CD14-positive monocyte (primary cell): ENCODE results near the gene SEMA3E. TPM values are rescaled to one million over a fixed set of nuclear protein-coding genes. Genes with fewer than 3 reads are reported as not detected.

Source experiments
- DNase-seq, 3 donors: peaks; one replicate each; pipeline ENCODE4 v3.0.0-alpha.2; 2011 to 2022
- H2AFZ ChIP-seq: 2 replicates; pipeline ENCODE4 v1.6.0; 2012; ENCODE audit warnings: mild to moderate bottlenecking, low read depth, low read length, inconsistent platforms; ENCODE audit not compliant: insufficient read depth, poor library complexity, severe bottlenecking
- H3K27ac ChIP-seq, 2 donors: 1 replicate in 1 of 2; 2 replicates in 1 of 2; pipeline ENCODE4 v1.5.1; 2012 to 2013; ENCODE audit warnings: low read length in 2 of 2, control low read depth in 1 of 2, inconsistent platforms in 1 of 2, low read depth in 1 of 2, mild to moderate bottlenecking in 1 of 2
- H3K27me3 ChIP-seq, 2 donors: one replicate each; pipeline versions ENCODE4 v1.6.0 to v1.6.1; 2011 to 2013; ENCODE audit warnings: low read length in 2 of 2; ENCODE audit not compliant: control insufficient read depth in 2 of 2, insufficient read depth in 2 of 2
- H3K36me3 ChIP-seq, 2 donors: replicated peaks in 1 of 2; 1 replicate in 1 of 2; 2 replicates in 1 of 2; pipeline versions ENCODE4 v1.5.1 to v1.6.1; 2012 to 2013; ENCODE audit warnings: low read length in 2 of 2, control low read depth in 1 of 2, inconsistent platforms in 1 of 2, mild to moderate bottlenecking in 1 of 2; ENCODE audit not compliant: insufficient read depth in 2 of 2, control insufficient read depth in 1 of 2
- H3K4me1 ChIP-seq, 2 donors: 1 replicate in 1 of 2; 2 replicates in 1 of 2; pipeline versions ENCODE4 v1.5.1 to v1.6.1; 2012 to 2013; ENCODE audit warnings: low read length in 2 of 2, control low read depth in 1 of 2, inconsistent platforms in 1 of 2, mild to moderate bottlenecking in 1 of 2, moderate library complexity in 1 of 2; ENCODE audit not compliant: insufficient read depth in 2 of 2, control insufficient read depth in 1 of 2
- H3K4me2 ChIP-seq: replicated peaks from 2 replicates; pipeline ENCODE3; 2012; ENCODE audit warnings: low read length, moderate library complexity, mild to moderate bottlenecking; ENCODE audit not compliant: poor library complexity, severe bottlenecking; ENCODE audit errors: extremely low read depth
- H3K4me3 ChIP-seq, 3 experiments: fragments of 200-600 bp in 1 of 3; sonication (generic) in 1 of 3; replicated peaks in 1 of 3; 1 replicate in 2 of 3; 2 replicates in 1 of 3; pipeline ENCODE4 v1.5.1; 2011 to 2013; ENCODE audit warnings: low read length in 3 of 3, mild to moderate bottlenecking in 3 of 3, control low read depth in 2 of 3, low read depth in 2 of 3, inconsistent platforms in 1 of 3, moderate library complexity in 1 of 3
- H3K79me2 ChIP-seq: 2 replicates; pipeline ENCODE4 v1.6.0; 2012; ENCODE audit warnings: mild to moderate bottlenecking, control low read depth, inconsistent platforms, low read length, moderate library complexity; ENCODE audit not compliant: insufficient read depth
- H3K9ac ChIP-seq: 2 replicates; pipeline ENCODE4 v1.6.0; 2017; ENCODE audit warnings: low read length, mild to moderate bottlenecking; ENCODE audit not compliant: insufficient read depth, poor library complexity, severe bottlenecking
- H3K9me3 ChIP-seq, 2 donors: replicated peaks in 1 of 2; 1 replicate in 1 of 2; 2 replicates in 1 of 2; pipeline versions ENCODE4 v1.5.1 to v1.6.1; 2012 to 2013; ENCODE audit warnings: low read length in 2 of 2, control low read depth in 1 of 2; ENCODE audit not compliant: control insufficient read depth in 1 of 2, insufficient read depth in 1 of 2
- H4K20me1 ChIP-seq: 2 replicates; pipeline ENCODE4 v1.6.0; 2012; ENCODE audit warnings: mild to moderate bottlenecking, low read length, control low read depth, moderate library complexity; ENCODE audit not compliant: insufficient read depth
- H3K27ac Mint-ChIP-seq, 7 donors: one replicate each; pipeline ENCODE4 v1.8.0; 2020; ENCODE audit warnings: mild to moderate bottlenecking in 7 of 7, mixed read lengths in 7 of 7, moderate library complexity in 6 of 7, inconsistent platforms in 2 of 7
- H3K27me3 Mint-ChIP-seq, 3 donors: one replicate each; pipeline ENCODE4 v1.8.0; 2021 to 2022; ENCODE audit warnings: low read depth in 3 of 3, mild to moderate bottlenecking in 3 of 3, mixed read lengths in 3 of 3, moderate library complexity in 3 of 3, inconsistent platforms in 1 of 3
- H3K36me3 Mint-ChIP-seq, 2 donors: one replicate each; pipeline ENCODE4 v1.8.0; 2020; ENCODE audit warnings: mixed read lengths in 2 of 2, inconsistent platforms in 1 of 2, mild to moderate bottlenecking in 1 of 2
- H3K4me1 Mint-ChIP-seq: one replicate; pipeline ENCODE4 v1.8.0; 2020; ENCODE audit warnings: mild to moderate bottlenecking, mixed read lengths
- H3K4me3 Mint-ChIP-seq, 2 donors: one replicate each; pipeline ENCODE4 v1.8.0; 2020; ENCODE audit warnings: mild to moderate bottlenecking in 2 of 2, mixed read lengths in 2 of 2, moderate library complexity in 1 of 2
- H3K9me3 Mint-ChIP-seq, 7 donors: one replicate each; pipeline ENCODE4 v1.8.0; 2020 to 2022; ENCODE audit warnings: mixed read lengths in 7 of 7, mild to moderate bottlenecking in 6 of 7, moderate library complexity in 6 of 7, inconsistent platforms in 2 of 7
- CTCF ChIP-seq: fragments of 200-600 bp; IDR thresholded peaks from one replicate; pipeline ENCODE4 v1.8.0; 2022; ENCODE audit warnings: antibody characterized with exemption, mild to moderate bottlenecking
- WGBS: methylation state at CpG from one replicate; pipeline ENCODE4 v1.1.5; 2013; ENCODE audit warnings: missing lambda C conversion rate; ENCODE audit not compliant: insufficient coverage; 5-methylcytosine and 5-hydroxymethylcytosine counted together
- intact Hi-C, 2 donors: fragments of 100-400 bp; cut with micrococcal nuclease; formaldehyde crosslinking; loops; one replicate each; pipeline versions ENCODE4 v1.15.0 to v1.15.1; 2023
- polyA plus RNA-seq, 3 donors: library from polyadenylated mRNA; depleted of rRNA in 1 of 3; unstranded in 2 of 3; stranded (reverse) in 1 of 3; fragments of 300-500 nt in 2 of 3; fragments of >200 nt in 1 of 3; fragmentation: Illumina TruSeq in 2 of 3; gene quantifications; 1 replicate in 2 of 3; 2 replicates in 1 of 3; pipeline ENCODE4 v1.2.3, GENCODE V29; 2012 to 2021

SEMA3E gene
- polyA plus RNA-seq, 3 donors = not detected

GRCh38 chr7:83640240-83640639, 8.7 kb downstream of the SEMA3E start:
- Histone ChIP-seq H3K27ac (no peak overlapping the region), H4K20me1 (no peaks in the 10 kb centered on the region), H3K4me3 (no peak overlapping the region), H2AFZ (no peak overlapping the region), H3K79me2 (no peaks in the 10 kb centered on the region), H3K27me3 (no peaks in the 10 kb centered on the region), H3K36me3 (no peaks in the 10 kb centered on the region), H3K4me2 (no peak overlapping the region), H3K4me1 (no peaks in the 10 kb centered on the region), H3K9ac (no peak overlapping the region), H3K9me3 (no peaks in the 10 kb centered on the region)
- WGBS = no CpG with 5 or more reads among the region's 1 CpG
- Mint-ChIP-seq H3K27ac (no peak overlapping the region), H3K4me1 (no peaks in the 10 kb centered on the region), H3K9me3 (peaks cover 0 to 2% (median 0%) of the 10 kb centered on the region in 7 donors), H3K36me3 (no peaks in the 10 kb centered on the region), H3K4me3 (no peak overlapping the region), H3K27me3 (peaks cover 0 to 2% (median 0%) of the 10 kb centered on the region in 3 donors)
- DNase-seq = no peak
- intact Hi-C loops = no loop called here
- no peak for TF ChIP-seq CTCF

- Histone ChIP-seq H4K20me1 (no peaks in the 10 kb centered on the region), H3K4me1 (no peaks in the 10 kb centered on the region), H3K79me2 (no peaks in the 10 kb centered on the region), H3K27ac (no peak overlapping the region), H3K27me3 (no peaks in the 10 kb centered on the region), H2AFZ (no peak overlapping the region), H3K4me2 (no peak overlapping the region), H3K36me3 (no peaks in the 10 kb centered on the region), H3K9ac (no peak overlapping the region), H3K9me3 (peaks cover 0 to 11% of the 10 kb centered on the region in 2 donors), H3K4me3 (no peak overlapping the region)
- DNase-seq = no peak
- intact Hi-C loops = no loop called here
- Mint-ChIP-seq H3K9me3 (peaks cover 0 to 9% (median 5%) of the 10 kb centered on the region in 7 donors), H3K27me3 (no peaks in the 10 kb centered on the region), H3K27ac (no peak overlapping the region), H3K36me3 (no peaks in the 10 kb centered on the region), H3K4me3 (no peak overlapping the region), H3K4me1 (no peaks in the 10 kb centered on the region)
- WGBS = no CpG with 5 or more reads among the region's 2 CpGs
- TF ChIP-seq CTCF = no peak
Measured at GRCh38 chr7:83633516-83633915, 15.4 kb downstream of the SEMA3E start.
